GM12864 (cell line): ENCODE data around the gene TEC.

Experiments used
- DNase-seq: peaks from one replicate; pipeline ENCODE4 v3.0.0-alpha.2; 2011; ENCODE audit warnings: low read depth
- H3K4me3 ChIP-seq: 2 replicates; pipeline ENCODE4 v1.5.1; 2011; ENCODE audit warnings: mild to moderate bottlenecking, low read depth, low read length, control low read depth
- CTCF ChIP-seq: IDR thresholded peaks from 2 replicates; pipeline ENCODE4 v1.5.1; 2011; ENCODE audit warnings: low read depth, mild to moderate bottlenecking, moderate library complexity, low read length, control low read depth, inconsistent platforms; ENCODE audit errors: missing control alignments

Gene TEC

GRCh38 chr4:48195853-48196252 is 73.8 kb downstream of the TEC start:
- no peak for TF ChIP-seq CTCF
- no peak for DNase-seq
- H3K4me3 ChIP-seq, result peak overlapping the region; percentile 63

- DNase-seq, result no peak
- no peak for TF ChIP-seq CTCF
- H3K4me3 ChIP-seq, result peak overlapping the region; percentile 63
Measured at GRCh38 chr4:48195374-48195773, 74.3 kb downstream of the TEC start.

GRCh38 chr4:48194971-48195370 is 74.7 kb downstream of the TEC start:
- no peak for DNase-seq
- TF ChIP-seq CTCF, result no peak
- H3K4me3 ChIP-seq, result peak overlapping the region; percentile 63

GRCh38 chr4:48193921-48194468 is 75.6 kb downstream of the TEC start:
- no peak for TF ChIP-seq CTCF
- peak overlapping the region; percentile 63 for H3K4me3 ChIP-seq
- no peak for DNase-seq

DNA sequence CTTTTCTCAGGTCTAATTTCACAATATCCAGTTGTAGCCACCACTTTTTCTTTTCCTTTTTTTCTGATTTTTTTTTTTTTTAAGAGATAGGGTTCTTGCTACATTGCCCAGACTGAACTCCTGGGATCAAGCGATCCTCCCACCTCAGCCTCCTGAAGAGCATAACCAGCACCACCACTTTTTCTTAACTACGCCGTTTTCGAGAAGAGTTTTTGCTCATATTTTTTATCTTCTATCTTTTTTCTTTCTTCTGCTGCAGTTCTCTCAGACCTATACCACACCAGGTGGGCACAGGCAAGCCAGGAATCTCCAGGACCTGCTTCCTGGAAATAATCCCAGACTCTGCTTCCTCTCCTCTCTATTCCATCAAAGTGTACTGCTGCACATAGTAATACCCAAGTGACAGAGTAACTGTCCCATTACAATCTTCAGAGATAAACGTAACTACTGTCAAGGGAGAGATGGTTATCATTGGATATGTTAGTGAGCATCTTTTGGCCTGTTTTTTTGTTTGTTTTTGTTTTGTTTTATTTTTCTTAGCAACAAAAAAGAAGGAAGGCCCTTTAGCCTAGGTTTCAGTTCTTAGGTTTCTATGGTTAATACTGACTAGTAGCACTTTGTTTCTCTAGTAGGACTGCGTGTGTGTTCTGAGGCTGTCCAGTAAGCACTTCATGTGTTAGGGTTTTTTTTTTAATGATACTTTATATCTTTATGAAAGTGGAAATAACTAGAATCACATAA is 76.4 kb downstream of the TEC start:
- DNase-seq, result no peak
- no peak for TF ChIP-seq CTCF
- H3K4me3 ChIP-seq, result no peak overlapping the region; the same call in 1 of the 2 replicates

DNA sequence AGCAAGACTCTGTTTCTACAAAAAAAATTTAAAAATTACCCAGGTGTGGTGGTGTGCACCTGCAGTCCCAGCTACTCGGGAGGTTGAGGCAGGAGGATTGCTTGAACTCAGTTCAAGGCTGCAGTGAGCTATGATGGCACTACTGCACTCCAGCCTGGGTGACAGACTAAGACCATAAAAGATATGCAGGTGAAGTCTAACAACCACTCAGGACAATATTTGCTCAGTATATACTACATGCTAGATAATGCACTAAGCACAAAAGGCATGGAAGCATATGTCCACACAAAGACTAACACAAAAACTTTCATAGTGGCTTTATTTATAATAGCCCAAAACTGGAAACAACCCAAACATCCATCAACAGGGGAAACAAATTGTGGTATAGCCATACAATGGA is 77.9 kb downstream of the TEC start:
- TF ChIP-seq CTCF, result no peak
- DNase-seq, result no peak
- H3K4me3 ChIP-seq, result no peak overlapping the region

DNA sequence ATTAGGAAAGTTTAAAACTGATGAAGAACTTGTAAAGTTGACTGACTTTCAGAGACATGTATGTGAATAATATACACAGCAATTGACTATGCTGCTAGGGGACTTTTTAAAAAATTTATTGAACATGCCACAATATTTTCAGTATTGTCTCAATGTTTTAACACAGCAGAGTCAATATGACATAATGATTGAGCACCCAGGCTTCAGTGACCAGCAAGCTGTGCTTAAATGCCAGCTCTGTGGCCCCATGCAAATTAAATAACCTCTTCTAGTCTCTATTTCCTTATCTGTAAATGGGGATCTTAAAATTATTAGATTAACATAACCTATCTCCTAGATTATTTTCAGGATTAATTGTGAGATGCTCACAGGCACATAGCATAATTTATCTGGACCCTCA is 78.8 kb downstream of the TEC start:
- no peak for DNase-seq
- TF ChIP-seq CTCF, result no peak
- H3K4me3 ChIP-seq, result no peak overlapping the region
